MM.1S (cell line): ENCODE measurements around the gene CTRB1.

Experiments used
- EZH2 ChIP-seq: fragments of 300-600 bp; sonication (generic); optimal IDR thresholded peaks from 2 replicates; pipeline ENCODE3; 2017; ENCODE audit warnings: low read depth, mild to moderate bottlenecking, antibody characterized with exemption, low read length, mixed read lengths
- EZH2phosphoT487 ChIP-seq: fragments of 300-600 bp; sonication (generic); IDR thresholded peaks from 2 replicates; pipeline ENCODE4 v1.6.1; 2018; ENCODE audit warnings: antibody characterized with exemption, low read length
- TF ChIP-seq, protein P1 (sequence below): fragments of 300-600 bp; sonication (generic); IDR thresholded peaks from 2 replicates; pipeline ENCODE4 v1.5.1; 2016; ENCODE audit warnings: antibody characterized with exemption, low read length, mixed read lengths

DNA sequence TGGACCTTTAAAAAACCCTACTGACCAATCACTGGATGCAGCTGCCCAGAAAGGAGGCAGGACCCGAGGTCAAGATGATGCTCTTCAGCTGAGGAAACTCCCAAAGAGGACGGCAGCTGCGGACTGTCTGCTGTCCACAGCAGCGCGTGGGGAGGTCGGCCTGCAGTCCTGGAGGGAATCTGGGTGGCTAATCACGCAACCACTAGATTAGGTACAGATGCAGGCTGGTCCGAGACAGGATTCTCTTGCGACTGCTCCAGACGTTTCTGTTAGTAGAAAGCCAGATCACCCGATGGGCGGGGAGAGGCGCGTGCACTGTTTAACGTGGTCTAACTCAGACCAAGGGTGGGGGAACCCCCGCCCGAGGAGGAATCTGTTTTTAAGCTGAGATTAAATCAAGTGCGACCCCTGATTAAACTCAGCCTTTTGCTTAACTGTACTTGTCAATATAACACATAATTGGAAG is 20.6 kb upstream of the CTRB1 start:
- TF ChIP-seq, protein P1, sequence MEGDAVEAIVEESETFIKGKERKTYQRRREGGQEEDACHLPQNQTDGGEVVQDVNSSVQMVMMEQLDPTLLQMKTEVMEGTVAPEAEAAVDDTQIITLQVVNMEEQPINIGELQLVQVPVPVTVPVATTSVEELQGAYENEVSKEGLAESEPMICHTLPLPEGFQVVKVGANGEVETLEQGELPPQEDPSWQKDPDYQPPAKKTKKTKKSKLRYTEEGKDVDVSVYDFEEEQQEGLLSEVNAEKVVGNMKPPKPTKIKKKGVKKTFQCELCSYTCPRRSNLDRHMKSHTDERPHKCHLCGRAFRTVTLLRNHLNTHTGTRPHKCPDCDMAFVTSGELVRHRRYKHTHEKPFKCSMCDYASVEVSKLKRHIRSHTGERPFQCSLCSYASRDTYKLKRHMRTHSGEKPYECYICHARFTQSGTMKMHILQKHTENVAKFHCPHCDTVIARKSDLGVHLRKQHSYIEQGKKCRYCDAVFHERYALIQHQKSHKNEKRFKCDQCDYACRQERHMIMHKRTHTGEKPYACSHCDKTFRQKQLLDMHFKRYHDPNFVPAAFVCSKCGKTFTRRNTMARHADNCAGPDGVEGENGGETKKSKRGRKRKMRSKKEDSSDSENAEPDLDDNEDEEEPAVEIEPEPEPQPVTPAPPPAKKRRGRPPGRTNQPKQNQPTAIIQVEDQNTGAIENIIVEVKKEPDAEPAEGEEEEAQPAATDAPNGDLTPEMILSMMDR = no peak
- TF ChIP-seq EZH2phosphoT487 (no peak), EZH2 (no peak)
